Cerebellar cortex (tissue), 1 donor: Measurements from ENCODE around the gene NR1H2.
"Not testable (repeated sequence)": the region's sequence is repeated elsewhere in the genome, so short reads cannot be mapped to it uniquely, and the experiment has no call there.

Source experiments
- DNase-seq: peaks from one replicate; pipeline ENCODE4 v3.0.0-alpha.2; 2015; ENCODE audit warnings: low spot score

Gene NR1H2

DNA sequence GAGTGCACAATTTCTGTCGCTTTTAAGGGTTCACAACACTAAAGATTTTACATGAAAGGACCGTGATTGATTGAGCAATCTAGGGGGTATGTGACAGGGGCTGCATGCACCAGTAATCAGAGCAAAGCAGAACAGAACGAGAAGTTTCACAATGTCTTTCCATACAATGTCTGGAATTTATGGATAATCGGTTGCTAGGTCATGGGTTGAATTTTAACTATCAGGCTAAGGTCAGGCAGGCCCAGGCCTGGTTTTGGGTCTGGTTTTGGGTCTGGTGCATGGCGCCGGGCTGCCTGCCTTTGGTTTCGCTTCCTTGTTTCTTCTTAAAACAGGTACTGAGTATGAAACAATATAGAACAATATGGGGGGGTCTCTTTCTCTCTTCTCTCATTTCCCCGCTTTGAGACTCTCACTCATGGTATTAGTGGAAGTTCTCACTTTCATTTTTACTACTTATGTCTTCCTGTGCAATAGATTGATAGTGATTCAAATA lies 29.1 kb upstream of the NR1H2 start:
- not testable (repeated sequence) for DNase-seq

DNA sequence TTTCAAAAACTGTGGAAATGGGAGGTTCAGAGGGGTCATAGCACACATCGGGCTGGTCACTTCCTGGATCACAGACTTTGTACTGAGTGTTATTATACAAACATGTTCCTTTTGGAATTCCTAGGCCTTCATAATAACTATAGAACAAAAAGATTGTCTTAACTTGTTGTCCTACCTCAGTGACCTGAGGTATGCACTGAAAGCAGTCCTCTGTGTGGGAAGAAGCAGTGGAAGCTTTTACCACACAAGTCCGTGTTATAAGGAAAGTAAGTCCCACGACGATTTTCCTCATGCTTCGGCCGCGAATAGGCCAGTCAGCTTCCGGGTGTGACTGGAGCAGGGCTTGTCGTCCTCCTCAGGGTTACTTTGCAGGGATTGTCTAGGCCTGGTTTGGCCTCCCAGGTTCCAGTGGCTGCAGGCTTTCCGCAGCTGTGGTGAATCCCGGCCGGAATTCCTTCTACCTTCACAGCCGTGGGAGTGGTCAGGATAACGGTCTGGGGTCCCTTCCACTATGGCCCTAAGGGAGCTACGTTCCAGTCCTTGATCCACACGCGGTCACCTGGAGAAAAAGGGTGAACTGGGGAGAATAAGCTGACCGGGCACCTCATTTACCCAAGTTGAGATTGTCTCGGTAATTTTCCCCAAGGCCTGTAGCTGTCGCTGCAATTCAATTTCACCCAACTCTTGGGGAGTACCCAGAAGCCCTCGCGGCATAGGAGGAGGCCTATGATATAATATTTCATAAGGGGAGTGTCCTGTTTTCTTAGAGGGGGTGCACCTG lies 26.8 kb upstream of the NR1H2 start:
- DNase-seq, result no peak

DNA sequence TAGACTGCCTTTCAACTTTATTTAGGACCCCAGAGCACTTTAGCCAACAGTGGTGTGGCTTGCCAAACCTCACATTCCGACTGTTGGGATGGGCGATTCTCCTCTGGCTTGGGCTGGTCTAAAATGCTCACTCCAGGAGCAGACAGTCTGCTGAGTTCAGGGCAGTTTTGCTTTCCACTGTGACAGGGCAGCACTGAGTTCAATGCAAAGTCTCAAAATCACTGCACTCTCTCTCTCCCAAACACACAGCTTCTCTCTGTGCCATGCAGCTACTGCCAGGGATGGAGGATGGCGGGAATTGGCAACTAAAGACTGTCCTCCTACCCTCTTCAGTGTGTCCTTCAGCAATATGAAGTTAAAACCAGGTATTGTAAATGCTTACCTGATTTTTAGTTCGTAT lies 24.0 kb upstream of the NR1H2 start:
- DNase-seq, result no peak

DNA sequence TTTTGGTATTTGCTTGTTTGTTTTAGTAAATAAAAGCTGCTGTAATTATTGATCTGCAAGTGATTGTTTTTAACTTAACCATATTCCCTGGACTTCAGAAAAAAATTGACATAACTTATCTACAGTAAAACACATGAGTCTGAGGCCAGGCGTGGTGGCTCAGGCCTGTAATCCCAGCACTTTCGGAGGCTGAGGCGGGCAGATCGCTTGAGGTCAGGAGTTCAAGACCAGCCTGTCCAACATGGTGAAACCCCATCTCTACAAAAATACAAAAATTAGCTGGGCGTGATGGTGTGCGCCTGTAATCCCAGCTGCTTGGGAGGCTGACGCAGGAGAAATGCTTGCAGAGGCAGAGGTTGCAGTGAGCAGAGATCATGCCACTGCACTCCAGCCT lies 22.8 kb upstream of the NR1H2 start:
- not testable (repeated sequence) for DNase-seq

DNA sequence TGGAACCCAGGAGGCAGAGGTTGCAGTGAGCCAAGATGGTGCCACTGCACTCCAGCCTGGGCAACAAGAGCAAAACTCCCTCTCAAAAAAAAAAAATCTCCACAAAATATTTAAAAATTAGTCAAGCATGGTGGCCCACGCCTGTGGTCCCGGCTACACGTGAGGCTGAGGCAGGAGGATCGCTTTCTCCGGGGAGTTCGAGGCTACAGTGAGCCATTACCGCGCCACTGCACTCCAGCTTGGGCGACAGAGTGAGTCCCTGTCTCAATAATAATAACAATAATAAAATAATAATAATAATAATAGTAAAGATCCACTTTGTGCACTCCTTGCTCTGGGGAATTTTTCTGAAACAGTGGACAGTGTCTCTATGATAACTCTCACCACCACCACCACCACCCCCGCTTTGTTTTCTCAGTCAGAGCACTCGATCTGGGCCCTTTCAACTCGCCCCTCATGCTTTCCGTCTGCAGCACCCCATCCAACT lies 19.5 kb upstream of the NR1H2 start:
- DNase-seq, result no peak

DNA sequence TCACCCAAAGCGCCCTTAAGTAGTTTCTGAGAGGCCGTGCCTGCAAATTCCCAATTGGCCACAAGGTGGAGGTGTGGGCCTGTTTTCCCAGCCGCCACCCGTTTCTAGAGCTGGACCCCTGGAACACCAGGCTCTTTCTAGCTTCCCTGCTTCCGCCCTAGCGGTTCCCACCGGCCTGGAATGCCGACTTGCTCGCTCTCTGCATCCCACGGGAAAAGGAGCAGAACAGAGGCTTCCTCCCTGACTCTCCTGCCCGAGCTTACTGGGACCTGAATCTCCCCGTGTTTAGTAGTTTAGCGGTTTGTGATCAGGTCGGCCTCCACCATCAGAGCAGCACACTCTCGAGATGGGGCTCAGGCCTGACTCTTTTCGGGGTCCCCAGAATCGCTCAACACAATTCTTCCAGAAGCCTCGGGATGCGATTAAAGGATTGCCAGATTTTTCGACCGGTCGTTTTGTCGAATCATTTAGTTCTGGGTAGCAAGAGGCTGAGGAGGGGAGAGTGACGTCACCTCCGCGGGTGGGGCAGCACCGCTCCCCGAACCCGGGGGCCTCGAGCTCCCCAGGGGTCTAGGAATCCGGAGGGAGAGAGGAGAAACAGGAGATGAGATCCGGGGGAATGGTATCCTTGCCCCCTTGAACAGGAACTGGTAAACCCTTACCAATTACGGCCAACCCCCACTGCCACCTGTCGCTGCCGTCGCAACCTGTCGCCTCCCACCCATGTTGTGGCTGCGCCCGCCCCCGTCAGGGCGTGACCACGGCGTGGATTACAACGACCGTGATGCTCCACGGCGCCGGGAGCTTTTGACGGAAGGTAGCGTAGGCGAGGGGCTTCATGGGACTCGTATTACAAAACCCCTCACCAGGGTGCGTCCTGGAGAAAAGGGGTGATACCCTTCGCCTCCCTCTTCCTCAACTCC lies 18.8 kb upstream of the NR1H2 start:
- DNase-seq, result peak; percentile 86

DNA sequence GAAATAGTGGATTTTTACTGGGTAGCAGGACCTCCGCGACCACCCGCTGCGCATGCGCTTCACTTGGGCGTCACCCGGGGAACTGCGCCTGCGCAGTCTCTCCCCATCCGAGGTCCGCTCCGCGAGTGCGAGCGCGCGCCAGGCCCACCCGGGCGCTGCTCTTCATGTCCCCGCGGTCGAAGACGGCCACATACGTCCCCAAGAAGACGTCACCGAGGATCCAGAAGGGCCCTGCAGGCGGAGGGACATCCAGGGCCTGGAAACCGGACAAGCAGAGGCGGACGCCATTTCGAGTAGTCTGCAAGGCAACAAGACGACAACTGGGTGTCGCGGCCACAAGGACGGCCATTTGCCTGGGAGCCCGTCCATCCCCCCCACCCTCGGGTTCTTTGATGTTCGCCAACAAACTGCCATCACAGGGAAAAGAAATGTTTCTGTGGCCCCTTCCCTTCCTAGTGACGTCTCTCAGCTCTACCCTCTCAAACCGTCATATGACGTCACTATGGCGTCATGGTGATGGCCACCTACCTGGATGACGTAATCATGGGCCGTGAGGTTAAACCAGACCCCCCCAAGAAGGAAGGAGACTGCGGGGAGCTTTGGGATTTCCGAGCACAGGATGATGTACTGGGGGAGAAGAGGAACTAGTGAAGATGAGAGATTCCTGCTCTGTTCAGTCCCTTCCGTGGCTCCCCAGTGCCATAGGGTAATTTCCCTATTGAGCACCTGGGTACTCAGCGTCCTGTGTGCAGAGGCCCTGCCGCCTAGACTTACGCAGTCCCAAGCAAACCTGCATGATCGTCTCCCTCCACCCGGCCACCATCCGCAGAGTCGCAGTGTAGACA lies 17.6 kb upstream of the NR1H2 start:
- DNase-seq, result peak; percentile 53

DNA sequence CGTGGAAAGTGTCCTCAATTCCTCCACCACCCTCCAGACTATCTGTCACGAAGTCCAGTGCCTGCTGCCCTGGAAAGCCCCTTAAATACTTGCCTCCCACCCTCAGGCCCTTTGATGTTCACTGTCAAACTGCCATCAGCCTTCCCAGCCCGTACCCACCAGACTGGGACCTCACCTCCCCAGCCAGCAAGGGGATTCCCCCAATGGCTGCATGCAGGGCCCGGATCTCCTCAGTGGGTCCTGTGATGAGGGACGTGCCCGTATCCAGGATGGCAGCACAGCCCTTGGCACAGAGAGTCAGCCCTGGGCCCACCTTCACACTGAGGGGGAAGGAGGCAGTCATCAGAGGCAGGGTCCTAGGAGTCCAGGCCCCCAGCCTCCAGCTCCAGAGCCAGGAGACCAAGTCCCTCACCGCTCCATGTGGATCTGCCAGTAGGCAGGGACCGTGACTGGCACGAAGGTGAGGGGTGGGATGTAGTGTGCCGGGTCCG lies 16.9 kb upstream of the NR1H2 start:
- DNase-seq, result no peak

DNA sequence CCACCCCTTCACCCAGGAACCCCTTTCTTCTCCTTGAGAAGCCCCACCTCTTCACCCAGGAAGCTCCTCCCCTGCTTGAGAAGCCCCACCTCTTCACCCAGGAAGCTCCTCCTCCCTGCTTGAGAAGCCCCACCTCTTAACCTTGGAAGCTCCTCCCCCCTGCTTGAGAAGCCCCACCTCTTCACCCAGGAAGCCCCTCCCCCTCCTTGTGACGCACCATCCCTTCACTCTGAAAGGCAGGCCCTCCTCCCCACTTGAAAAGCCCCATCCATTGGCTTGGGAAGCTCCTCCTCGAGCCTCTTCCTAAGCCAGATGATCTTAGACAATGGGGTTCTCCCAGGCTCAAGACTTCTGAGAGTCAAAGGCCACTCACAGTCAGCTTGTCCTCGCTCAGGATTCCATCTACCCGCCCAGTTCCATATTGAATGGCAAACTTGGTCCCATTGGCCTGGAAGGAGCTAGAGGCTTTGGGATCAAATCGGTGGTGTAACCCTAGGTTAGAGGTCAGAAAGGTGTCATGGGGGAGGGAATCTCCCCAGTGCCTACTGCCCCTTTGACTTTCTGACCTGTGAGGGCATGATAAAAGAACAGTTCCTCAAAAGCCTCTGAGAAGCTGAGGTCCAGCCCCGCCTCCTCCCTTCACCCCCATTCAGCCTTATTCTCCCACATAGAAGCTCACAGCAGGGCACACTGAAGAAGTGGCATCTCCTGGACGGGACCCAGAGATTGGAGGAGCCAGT lies 14.8 kb upstream of the NR1H2 start:
- DNase-seq, result no peak

DNA sequence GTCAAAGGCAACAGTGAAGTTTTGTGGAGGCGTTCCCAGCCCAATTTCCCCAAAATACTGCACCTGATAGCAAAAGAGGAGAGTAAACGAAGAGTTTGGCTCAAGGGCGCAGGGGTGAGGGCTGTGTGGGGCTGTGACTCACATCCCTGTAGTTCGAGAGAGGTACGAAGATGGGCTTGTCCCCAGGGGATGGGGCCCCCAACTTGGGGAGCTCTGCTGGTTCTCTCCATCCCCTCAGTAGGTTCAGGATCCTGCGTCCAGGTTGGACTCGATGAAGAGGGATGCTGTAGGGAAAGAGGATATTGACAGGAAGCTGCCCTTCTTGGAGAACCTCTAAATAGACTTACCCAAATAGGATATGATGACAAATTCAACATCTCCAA lies 14.2 kb upstream of the NR1H2 start:
- DNase-seq, result no peak

DNA sequence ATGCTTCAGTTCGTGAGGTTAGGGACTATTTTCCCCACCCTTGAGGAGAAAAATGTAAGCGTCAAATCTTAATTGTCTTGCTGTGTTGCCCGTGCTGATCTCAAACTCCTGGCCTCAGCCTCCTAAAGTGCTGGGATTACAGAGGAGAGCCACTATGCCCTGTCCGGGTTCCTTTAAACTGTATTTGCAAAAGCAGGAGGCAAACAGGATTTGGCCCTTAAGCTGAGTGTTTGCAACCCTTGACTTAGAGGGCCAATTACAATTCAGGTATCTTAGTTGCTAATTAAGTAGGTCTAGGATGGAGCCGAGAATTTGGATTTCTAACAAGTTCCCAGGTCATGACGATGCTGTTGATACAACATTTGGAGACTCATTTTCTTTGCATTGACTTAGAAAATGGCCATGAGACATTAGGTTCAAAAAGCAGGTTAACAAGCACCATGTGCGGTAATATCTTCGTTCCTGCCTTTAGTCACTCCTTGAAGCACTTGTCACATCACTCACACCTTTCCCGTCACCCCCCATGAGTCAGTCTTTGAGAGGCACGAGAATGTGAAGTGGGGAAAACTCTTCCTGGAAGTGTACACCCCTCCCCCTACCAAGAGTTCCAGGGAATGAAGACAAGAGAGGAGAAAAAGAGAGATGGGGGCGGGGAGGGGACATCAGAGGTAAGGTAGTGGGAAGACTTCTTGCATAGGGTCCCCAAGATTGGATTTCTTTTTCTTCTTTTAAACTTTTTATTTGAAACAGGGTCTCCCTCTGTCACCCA lies 13.4 kb upstream of the NR1H2 start:
- no peak for DNase-seq

DNA sequence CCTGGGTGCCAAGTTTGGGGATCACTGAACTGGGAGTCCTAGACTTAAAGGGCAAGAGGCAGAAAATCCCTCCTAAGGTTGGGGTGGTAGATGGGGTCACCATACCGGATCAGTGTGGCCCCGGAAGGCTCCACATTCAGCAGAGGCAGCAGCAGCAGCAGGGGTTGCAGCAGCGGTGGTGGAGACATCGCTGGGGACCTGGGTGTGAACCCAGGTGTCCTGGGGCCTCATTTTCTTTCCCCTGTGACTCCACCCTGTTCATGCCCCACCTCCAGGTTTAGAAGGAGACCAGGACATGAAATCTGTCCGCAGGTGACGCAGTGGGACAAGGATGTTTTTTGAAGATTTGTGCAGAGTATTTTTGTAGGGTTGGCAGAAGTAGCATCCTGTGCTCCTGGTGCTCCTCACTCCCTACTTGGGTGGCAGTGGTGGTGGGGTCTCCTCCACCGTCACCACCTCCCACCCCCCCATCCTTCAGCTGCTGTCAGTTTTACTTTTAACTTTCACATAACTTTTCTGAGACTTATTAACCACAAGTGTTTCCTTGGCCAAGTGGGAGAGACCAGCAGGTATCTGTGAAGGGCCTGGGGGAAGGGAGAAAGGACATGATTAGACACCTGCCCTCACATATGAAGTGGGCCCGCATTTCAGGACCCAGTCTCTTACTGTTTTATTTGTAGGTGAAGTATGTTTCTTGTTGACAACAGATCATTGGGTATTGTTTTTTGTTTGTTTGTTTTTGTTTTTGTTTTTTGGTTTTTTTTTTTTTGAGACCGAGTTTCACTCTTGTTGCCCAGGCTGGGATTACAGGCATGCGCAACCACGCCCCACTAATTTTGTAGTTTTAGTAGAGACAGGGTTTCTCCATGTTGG lies 10.6 kb upstream of the NR1H2 start, which contains the start of gene NAPSA:
NAPSA (minus strand) TSS at position 206 of the 873 bp plus-strand sequence; CDS start at position 188, 18 bp downstream.
- no peak for DNase-seq

DNA sequence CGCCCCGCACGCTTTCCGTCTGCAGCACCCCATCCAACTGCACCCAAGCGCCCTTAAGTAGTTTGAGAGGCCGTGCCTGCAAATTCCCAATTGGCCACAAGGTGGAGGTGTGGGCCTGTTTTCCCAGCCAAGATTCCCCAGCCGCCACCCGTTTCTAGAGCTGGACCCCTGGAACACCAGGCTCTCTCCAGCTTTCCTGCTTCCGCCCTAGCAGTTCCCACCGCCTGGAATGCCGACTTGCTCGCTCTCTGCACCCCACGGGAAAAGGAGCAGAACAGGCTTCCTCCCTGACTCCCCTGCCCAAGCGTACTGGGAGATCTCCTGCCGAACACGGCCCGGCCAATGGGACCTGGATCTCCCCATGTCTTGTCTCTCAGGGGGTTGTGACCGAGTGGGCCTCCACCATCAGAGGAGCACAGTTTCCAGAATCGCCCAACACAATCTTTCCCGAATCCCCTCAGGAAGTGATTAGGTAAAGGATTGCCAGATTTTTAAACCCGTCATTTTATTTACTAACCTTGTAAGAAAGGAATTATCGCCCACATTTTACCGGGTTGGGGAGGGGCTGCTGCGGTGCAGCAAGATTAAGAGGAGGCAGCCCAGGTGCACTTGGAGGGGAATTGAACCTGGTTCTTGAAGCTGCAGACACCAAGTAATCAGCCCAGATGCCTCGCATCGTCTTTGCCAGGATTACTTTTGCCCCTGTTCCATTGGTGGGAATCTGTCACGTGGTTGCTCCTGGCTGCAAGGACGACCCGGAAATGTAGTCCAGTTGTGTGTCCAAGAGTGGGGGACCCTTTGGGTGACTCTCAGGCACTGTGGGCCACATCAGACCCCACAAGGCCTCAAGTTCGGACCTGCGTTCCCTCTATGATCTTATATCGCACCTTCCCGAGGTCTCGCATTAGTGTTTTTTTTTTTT lies 7.3 kb upstream of the NR1H2 start:
- peak; percentile 89 for DNase-seq

DNA sequence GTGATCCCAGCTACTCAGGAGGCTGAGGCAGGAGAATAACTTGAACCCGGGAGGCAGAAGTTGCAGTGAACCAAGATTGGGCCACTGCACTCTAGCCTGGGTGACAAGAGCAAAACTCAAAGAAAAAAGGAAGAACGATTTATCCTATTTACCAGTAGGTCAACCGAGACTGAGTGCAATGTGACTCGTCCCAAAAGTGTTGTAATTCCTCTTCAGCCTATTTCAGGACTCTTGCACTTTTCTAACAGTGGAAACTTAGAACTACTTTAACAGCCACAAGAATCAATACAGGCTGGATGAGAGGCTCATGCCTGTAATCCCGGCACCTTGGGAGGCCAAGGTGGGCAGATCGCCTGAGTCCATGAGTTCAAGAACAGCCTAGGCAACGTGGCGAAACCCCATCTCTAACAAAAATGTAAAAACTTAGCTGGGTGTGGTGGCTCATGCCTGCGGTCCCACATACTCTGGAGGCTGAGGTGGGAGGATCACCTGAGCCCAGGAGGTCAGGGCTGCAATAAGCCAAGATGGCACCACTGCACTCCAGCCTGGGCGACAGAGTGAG lies 4.3 kb upstream of the NR1H2 start:
- DNase-seq, result no peak

DNA sequence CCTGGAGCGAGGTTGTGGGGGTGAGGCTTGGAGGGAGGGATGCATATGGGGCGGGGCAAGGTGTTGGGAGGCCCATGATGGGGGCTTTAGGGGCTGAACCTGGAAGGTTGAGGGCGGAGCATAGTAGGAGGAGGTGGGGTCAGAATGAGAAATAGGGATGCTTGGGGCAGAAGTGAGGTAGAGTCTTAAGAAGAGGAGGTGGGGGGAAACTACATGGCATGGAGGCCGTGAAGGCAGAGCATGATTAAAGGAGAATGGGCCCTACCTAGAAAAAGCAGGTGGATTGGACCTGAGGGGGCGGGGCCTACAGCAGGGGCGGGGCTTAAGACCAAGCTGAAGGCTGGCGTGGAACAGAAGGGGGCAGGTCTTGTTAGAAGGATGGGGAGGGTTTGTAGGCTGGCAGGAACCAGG lies 799 bp downstream of the NR1H2 start:
- DNase-seq, result peak; percentile 25

DNA sequence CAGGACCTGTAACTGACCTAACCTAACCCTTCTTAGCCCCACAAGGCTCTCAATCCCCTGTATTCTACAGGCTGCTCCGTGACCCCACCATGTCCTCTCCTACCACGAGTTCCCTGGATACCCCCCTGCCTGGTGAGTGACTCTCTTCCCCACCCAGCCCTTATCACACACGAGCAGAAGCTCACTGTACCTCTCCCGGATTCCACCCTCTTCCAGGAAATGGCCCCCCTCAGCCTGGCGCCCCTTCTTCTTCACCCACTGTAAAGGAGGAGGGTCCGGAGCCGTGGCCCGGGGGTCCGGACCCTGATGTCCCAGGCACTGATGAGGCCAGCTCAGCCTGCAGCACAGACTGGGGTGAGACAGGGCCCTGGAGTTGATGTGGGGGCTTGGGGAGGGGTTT lies 1.3 kb downstream of the NR1H2 start:
- no peak for DNase-seq

DNA sequence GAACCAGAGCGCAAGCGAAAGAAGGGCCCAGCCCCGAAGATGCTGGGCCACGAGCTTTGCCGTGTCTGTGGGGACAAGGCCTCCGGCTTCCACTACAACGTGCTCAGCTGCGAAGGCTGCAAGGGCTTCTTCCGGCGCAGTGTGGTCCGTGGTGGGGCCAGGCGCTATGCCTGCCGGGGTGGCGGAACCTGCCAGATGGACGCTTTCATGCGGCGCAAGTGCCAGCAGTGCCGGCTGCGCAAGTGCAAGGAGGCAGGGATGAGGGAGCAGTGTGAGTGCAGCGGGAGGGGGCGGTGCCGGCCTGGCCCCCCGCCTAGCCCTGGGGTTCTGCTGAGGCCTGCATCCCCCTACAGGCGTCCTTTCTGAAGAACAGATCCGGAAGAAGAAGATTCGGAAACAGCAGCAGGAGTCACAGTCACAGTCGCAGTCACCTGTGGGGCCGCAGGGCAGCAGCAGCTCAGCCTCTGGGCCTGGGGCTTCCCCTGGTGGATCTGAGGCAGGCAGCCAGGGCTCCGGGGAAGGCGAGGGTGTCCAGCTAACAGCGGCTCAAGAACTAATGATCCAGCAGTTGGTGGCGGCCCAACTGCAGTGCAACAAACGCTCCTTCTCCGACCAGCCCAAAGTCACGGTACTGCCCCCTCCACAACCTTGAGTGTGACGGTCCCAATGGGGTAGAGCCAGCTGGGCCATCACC lies 2.1 kb downstream of the NR1H2 start:
- no peak for DNase-seq
